Hematopoietic multipotent progenitor cell treated with erythropoietin and hydrocortisone succinate and interleukin-3 and kit ligand, for 15 days (in vitro differentiated cells): ENCODE measurements around the gene TOR1AIP2.
"Not testable (repeated sequence)": the region's sequence is repeated elsewhere in the genome, so short reads cannot be mapped to it uniquely, and the experiment has no call there.

Experiments
- DNase-seq: peaks from one replicate; pipeline ENCODE4 v3.0.0-alpha.2; 2015; ENCODE audit warnings: low spot score

The TOR1AIP2 gene

DNA sequence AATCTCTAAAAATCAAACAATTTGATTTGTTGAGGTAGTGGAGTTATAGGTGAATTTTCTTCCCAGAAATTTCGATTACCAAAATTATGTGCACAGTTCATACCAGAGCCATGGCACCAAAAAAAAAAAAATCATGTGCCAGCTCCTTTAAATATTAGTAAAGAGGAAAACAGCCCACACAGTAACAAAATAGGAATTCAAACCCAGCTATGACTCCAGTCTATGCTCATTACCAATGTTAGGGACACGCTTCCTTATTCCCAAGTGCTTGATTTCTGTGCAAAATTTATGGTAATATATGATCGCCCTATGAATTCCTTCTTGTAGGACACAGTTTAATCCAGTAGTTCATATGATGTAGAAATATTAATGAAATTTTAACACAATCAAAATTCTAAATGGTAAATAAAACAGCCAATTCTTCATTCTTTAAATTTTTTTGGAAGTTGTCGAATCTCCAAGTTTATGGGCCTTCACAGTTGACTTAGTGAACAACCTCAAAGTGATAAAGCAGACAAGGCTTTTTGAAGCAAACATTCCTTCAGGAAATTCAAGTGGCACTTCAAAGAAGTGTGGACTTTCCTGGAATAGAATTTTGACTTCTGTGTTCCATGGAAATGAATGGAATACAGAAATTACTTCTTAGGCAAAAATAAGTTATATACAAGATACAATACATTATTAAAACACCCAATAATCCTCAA lies 1.9 kb downstream of the TOR1AIP2 start:
- no peak for DNase-seq

- DNase-seq, result no peak
Observed at GRCh38 chr1:179873438-179873851, 4.2 kb downstream of the TOR1AIP2 start.

DNA sequence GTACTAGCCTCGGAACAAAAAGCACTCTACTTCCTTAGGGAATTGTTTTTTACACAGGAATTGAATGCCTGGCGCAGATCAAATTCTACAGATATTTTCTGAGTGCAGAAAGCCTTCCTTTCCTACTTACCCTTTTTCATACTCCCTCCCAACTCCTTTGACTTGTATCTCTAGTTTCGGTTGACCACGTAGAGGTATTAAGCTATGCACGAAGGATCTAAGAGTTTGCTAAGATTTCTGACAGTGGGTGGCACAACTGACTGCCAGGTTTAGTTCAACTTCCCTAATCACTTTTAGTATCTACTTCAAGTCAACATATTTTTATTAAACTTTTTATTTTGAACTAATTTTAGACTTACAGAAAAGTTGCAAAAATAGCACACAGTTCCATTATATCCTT lies 5.0 kb downstream of the TOR1AIP2 start:
- DNase-seq, result no peak

GRCh38 chr1:179871940-179872339 lies 5.7 kb downstream of the TOR1AIP2 start:
- DNase-seq, result no peak

- DNase-seq, result no peak
Observed at GRCh38 chr1:179870870-179871269, 6.7 kb downstream of the TOR1AIP2 start.

DNA sequence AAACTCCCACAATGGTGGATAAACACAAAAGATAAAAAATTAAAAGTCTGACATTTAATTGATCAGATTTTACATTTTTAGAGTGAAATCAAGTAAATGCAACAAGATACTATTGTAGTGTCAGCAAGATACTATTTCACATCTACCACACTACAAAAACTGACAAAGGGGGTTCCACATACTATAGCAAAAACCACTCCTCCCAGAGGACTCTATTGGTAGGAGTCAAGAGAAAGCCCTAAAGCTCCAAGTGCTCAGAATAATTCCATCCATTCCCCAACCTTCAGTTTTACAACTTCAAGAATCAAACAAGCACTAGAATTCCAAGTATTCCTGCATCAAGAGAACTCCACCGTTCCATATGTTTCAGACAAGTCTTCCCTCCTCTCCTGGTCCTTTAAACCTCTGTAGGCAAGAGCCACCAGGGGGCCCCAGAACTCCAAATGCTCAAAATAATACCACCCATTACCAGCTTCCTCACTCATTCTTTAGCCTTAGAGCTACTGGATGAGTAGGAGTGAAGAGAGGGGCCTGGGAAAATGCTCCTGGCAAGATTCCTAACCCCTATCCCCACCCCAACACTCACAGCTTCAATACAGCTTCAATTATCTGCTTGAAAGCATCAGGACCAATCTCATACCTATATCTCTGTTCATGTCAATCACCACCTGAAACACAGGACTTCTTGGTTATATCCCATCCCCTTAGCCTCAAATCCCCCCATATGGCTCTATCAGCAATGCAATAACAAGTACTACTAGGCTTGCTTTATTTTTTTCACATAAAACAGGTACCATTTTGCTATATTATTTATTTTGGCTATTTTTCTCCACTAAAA lies 9.9 kb downstream of the TOR1AIP2 start:
- DNase-seq, result peak; percentile 71

DNA sequence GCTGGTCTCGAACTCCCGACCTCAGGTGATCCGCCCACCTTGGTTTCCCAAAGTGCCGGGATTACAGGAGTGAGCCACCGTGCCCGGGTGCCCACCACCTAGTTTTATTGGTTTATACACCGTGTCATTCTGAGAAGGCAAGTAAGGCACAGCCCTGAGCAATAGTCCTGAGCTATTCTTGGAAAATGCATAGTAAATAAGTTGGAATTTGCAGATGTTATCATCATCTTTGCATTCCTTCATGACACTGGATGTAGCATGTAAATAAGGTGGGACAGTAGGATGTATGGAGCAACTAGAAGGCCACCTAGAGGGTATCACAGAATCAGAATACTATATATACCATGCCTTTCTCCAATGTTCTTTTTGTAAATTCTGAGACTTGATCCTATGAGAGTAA lies 11.0 kb downstream of the TOR1AIP2 start:
- DNase-seq, result no peak

GRCh38 chr1:179865377-179865776 lies 12.2 kb downstream of the TOR1AIP2 start:
- no peak for DNase-seq

- no peak for DNase-seq
Observed at GRCh38 chr1:179860652-179861051, 17.0 kb downstream of the TOR1AIP2 start.

DNA sequence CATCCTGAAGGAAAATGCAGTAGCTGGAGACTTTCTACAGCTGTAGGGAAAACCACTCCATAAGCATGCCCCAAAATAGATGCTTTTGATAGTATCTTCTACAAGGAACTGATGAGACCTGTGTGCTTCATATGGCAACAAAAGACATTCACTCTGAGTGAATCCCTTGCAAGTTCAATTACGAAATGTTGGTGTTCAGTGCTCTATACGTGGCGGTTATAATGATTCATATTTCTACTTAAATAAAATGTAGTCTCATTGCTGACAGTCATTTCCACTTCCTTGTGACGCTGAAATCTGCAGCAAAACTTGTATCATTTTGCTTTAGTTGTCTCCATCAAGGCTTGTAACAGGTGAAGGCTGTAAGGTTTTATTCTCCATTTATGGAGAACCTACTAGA lies 20.6 kb downstream of the TOR1AIP2 start:
- DNase-seq, result no peak

GRCh38 chr1:179856296-179856695 lies 21.3 kb downstream of the TOR1AIP2 start:
- no peak for DNase-seq

- DNase-seq, result not testable (repeated sequence)
Observed at GRCh38 chr1:179855831-179856230, 21.8 kb downstream of the TOR1AIP2 start.

- no peak for DNase-seq
Observed at GRCh38 chr1:179853102-179853501, 24.5 kb downstream of the TOR1AIP2 start.

DNA sequence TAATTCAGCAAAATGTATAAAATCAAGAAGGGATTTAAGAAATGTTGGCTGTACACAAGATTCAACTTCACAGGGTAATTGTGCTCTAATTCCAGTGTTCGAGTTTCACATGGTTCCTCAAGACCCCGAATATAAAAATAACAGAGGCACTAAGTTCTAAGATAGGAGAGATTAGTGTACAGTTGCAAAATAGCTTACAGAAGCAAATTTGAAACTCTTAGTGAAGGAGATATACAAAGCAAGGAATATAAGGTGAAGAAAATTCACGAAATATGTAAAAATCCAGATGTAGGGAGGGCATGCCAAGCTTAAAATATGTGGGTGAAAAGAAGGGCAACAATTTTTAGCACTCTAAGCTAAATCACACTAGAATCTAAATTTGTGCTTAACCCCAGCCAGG lies 29.4 kb downstream of the TOR1AIP2 start:
- DNase-seq, result no peak

GRCh38 chr1:179840107-179840506 lies 37.5 kb downstream of the TOR1AIP2 start:
- no peak for DNase-seq

DNA sequence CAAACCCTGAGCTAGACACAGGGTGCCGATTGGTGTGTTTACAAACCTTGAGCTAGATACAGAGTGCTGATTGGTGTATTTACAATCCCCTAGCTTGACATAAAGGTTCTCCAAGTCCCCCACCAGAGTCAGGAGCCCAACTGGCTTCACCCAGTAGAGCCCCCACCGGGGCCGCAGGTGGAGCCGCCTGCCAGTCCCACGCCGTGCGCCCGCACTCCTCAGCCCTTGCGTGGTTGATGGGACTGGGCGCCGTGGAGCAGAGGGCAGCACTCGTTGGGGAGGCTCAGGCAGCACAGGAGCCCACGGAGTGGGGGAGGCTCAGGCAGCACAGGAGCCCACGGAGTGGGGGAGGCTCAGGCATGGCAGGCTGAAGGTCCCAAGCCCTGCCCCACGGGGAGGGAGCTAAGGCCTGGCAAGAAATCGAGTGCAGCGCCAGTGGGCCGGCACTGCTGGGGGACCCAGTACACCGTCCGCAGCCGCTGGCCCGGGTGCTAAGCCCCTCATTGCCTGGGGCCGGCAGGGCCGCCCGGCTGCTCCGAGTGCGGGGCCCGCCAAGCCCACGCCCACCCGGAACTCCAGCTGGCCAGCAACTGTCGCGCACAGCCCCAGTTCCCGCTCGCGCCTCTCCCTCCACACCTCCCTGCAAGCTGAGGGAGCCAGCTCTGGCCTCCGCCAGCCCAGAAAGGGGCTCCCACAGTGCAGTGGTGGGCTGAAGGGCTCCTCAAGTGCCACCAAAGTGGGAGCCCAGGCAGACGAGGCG lies 40.7 kb downstream of the TOR1AIP2 start:
- DNase-seq, result not testable (repeated sequence)

DNA sequence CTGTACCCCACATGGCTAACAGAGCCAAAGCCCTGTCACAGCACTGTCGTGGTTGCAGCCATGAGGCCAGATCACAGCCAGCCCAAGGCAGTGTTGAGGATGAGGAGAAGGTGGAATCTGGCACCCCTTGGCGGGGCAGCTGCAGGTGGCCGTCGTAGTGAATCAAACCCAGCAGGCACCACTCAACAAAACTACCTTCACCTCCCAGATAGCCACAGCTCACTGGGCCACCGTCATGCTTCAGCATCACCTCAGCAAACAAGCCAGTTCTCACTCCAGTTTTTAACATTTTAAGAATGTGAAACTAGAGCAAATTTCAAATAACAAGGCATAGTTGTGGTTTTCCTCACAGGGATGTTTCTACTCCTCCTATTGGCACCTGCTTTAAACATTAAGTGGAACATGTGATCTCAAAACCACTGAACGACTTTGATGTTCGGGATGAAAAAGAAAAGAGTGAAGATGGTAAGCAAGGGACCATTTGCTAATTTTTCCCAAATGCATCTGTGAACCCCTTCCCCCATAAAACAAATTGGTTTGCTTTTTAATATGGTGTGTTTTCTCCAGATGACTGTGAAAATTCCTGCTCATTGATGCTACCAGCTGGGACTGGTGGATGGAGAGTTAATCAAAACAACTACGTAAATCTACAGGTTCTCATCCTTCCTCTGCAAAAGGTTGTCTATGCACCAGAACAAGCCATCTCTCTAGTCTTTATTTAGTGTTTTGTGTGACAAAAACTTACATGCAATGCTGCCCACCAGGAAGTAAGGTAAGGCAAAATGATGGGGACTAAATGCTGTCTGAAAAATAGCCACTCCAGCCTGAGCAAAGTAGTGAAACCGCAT lies 45.5 kb downstream of the TOR1AIP2 start:
- DNase-seq, result no peak

GRCh38 chr1:179831225-179831624 lies 46.4 kb downstream of the TOR1AIP2 start:
- DNase-seq, result no peak

- DNase-seq, result no peak
Observed at GRCh38 chr1:179828554-179829110, 49.0 kb downstream of the TOR1AIP2 start.

DNA sequence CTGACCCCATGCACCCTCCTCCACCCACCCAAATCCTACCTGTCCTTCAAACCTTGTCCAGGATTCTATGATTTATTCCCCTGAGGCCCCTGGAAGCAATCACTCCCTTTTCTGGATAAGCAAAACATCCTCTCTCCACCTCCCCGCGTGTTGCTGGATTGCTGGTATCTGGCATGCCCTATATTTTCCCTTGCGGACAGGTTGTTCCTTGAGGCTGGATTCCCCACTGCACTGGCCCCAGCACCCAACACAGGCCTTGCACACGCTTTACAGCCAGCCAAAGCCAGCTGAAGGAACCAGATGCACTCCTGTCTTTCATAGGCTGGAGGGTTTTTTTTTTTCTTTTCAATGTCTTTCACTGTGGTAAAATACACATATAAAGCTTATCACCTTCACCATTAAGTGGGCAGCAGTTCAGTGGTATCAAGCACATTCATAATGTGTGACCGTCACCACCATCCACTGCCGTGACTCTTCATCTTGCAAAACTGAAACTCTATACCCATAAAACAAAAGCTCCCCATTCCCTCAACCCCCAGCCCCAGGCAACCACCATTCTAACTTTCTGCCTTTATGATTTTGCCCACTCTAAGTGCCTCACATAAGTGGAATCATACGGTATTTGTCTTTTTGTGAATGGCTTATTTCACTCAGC lies 50.9 kb downstream of the TOR1AIP2 start:
- no peak for DNase-seq
